Measurements from ENCODE around the gene USB1.
A peak's percentile ranks its signal among the peaks of the same experiment; 100 is the strongest.

The USB1 gene

GRCh38 chr16:58000706-58001676 is at the start of gene USB1:
Gene USB1 (plus strand): TSS chr16:58001407. CDS start chr16:58001484, 77 bp downstream.
- peak within 1 kb of the TSS; percentile 73 for H3K27ac ChIP-seq
- peak; percentile 78 for TF ChIP-seq CTCF (conservative IDR thresholded peaks at IDR 0.05)

- TF ChIP-seq CTCF (conservative IDR thresholded peaks at IDR 0.05): no peak
- no peak overlapping the region for H3K27ac ChIP-seq
These were observed 48.3 kb upstream of the USB1 start for GRCh38 chr16:57952909-57953308.

GRCh38 chr16:57953857-57954256 is 47.4 kb upstream of the USB1 start:
- H3K27ac ChIP-seq: no peak overlapping the region
- no peak for TF ChIP-seq CTCF (conservative IDR thresholded peaks at IDR 0.05)

- H3K27ac ChIP-seq: no peak overlapping the region
- TF ChIP-seq CTCF (conservative IDR thresholded peaks at IDR 0.05): no peak
These were observed 45.5 kb upstream of the USB1 start for GRCh38 chr16:57955572-57956188.

- TF ChIP-seq CTCF (conservative IDR thresholded peaks at IDR 0.05): no peak
- no peak overlapping the region for H3K27ac ChIP-seq
These were observed 44.9 kb upstream of the USB1 start for GRCh38 chr16:57956270-57956808.

GRCh38 chr16:57956924-57957672 is 44.1 kb upstream of the USB1 start:
- no peak for TF ChIP-seq CTCF (conservative IDR thresholded peaks at IDR 0.05)

More at GRCh38 chr16:57956924-57957672, 44.1 kb upstream of the USB1 start:
- H3K27ac ChIP-seq: no peak overlapping the region
